EH (cell line): ENCODE results near the gene RAB34.

Source experiments
- DNase-seq: peaks from one replicate; pipeline ENCODE4 v3.0.0-alpha.2; 2015; ENCODE audit warnings: low read depth

The RAB34 gene

GRCh38 chr17:28710861-28711722 lies 6.6 kb downstream of the RAB34 start:
- peak; percentile 92 for DNase-seq

GRCh38 chr17:28707339-28707720 lies 10.3 kb downstream of the RAB34 start:
- no peak for DNase-seq

- DNase-seq, result no peak
These were observed 11.0 kb downstream of the RAB34 start for GRCh38 chr17:28706471-28707338.

- no peak for DNase-seq
These were observed 11.8 kb downstream of the RAB34 start for GRCh38 chr17:28705728-28706334.

- DNase-seq, result no peak
These were observed 12.5 kb downstream of the RAB34 start for GRCh38 chr17:28705074-28705659.

- DNase-seq, result no peak
These were observed 13.3 kb downstream of the RAB34 start for GRCh38 chr17:28704219-28704858.

GRCh38 chr17:28703552-28704218 lies 14.0 kb downstream of the RAB34 start:
- no peak for DNase-seq

GRCh38 chr17:28702752-28703150 lies 14.9 kb downstream of the RAB34 start:
- no peak for DNase-seq

- no peak for DNase-seq
These were observed 15.5 kb downstream of the RAB34 start for GRCh38 chr17:28702026-28702751.

GRCh38 chr17:28700830-28701492 lies 16.7 kb downstream of the RAB34 start:
- no peak for DNase-seq

- DNase-seq, result no peak
These were observed 17.4 kb downstream of the RAB34 start for GRCh38 chr17:28700278-28700677.

- DNase-seq, result no peak
These were observed 19.3 kb downstream of the RAB34 start for GRCh38 chr17:28698253-28698941.

GRCh38 chr17:28693869-28694268 lies 23.8 kb downstream of the RAB34 start:
- no peak for DNase-seq

- DNase-seq, result no peak
These were observed 28.7 kb downstream of the RAB34 start for GRCh38 chr17:28689011-28689410.

- no peak for DNase-seq
These were observed 29.2 kb downstream of the RAB34 start for GRCh38 chr17:28688481-28688880.

- no peak for DNase-seq
These were observed 31.4 kb downstream of the RAB34 start for GRCh38 chr17:28686296-28686695.

GRCh38 chr17:28685366-28685765 lies 32.3 kb downstream of the RAB34 start:
- DNase-seq, result no peak

GRCh38 chr17:28684963-28685362 lies 32.7 kb downstream of the RAB34 start:
- peak; percentile 66 for DNase-seq

GRCh38 chr17:28682655-28683054 lies 35.0 kb downstream of the RAB34 start:
- no peak for DNase-seq
